RWPE2 (cell line): ENCODE results near the gene TYROBP.
"Not testable (repeated sequence)": the region's sequence is repeated elsewhere in the genome, so short reads cannot be mapped to it uniquely, and the experiment has no call there.

Source experiments
- ATAC-seq: fragments of 200-7000 bp; cut with Tn5 transposase; 3 replicates; pipeline ENCODE4 v1.9.1; 2021; ENCODE audit warnings: low read depth
- DNase-seq: peaks from one replicate; pipeline ENCODE4 v3.0.0-alpha.2; 2020; ENCODE audit warnings: low spot score
- H3K27ac ChIP-seq: fragments of 450-650 bp; 2 replicates; pipeline ENCODE4 v1.5.1; 2017; ENCODE audit warnings: mild to moderate bottlenecking; ENCODE audit not compliant: poor library complexity, severe bottlenecking
- H3K27me3 ChIP-seq: fragments of 250-450 bp; sonication (Bioruptor Pico); 2 replicates; pipeline ENCODE4 v1.5.1; 2021; ENCODE audit warnings: mild to moderate bottlenecking, moderate library complexity; ENCODE audit not compliant: insufficient read depth, poor library complexity, severe bottlenecking
- H3K36me3 ChIP-seq: fragments of 250-450 bp; sonication (Bioruptor Pico); 2 replicates; pipeline ENCODE4 v1.5.1; 2020; ENCODE audit warnings: low read depth, mild to moderate bottlenecking, moderate library complexity
- H3K4me1 ChIP-seq: fragments of 250-450 bp; sonication (Bioruptor Pico); 2 replicates; pipeline ENCODE4 v1.5.1; 2021; ENCODE audit warnings: mild to moderate bottlenecking, moderate library complexity; ENCODE audit not compliant: insufficient read depth, poor library complexity, severe bottlenecking
- H3K4me3 ChIP-seq: fragments of 250-450 bp; sonication (Bioruptor Pico); 2 replicates; pipeline ENCODE4 v1.5.1; 2021; ENCODE audit warnings: mild to moderate bottlenecking, moderate library complexity; ENCODE audit not compliant: severe bottlenecking
- H3K9me3 ChIP-seq: fragments of 250-450 bp; sonication (Bioruptor Pico); 2 replicates; pipeline ENCODE4 v1.5.1; 2021; ENCODE audit warnings: mild to moderate bottlenecking, moderate library complexity; ENCODE audit not compliant: severe bottlenecking
- TF ChIP-seq, protein P1 (sequence below): fragments of 450-650 bp; IDR thresholded peaks from one replicate; pipeline ENCODE4 v1.5.1; 2017; ENCODE audit warnings: mild to moderate bottlenecking, moderate library complexity; ENCODE audit not compliant: poor library complexity, severe bottlenecking

The TYROBP gene

DNA sequence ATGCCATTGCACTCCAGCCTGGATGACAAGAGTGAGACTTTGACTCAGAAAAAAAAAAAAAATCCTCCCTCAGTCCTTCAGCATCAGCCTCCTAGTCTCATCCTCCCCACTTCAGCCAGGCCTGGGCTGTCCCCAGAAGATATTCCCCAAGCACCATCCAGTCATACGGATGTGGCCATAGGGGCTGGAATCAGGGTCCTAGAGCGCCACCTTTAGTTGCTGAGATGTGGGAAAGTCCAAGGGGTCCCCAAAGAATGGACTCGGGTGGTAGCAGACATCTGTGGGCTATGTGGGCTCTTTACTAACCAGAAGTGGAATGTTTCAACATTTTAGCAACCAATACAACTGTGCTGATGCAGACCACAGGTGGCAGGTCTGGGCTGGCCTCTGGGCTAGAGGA lies 3.1 kb upstream of the TYROBP start:
- ATAC-seq, result 0 out of 3 replicates have a peak, but pooled peaks have one; percentile 29
- DNase-seq, result no peak
- H3K4me1 ChIP-seq, result no peaks in the 10 kb centered on the region

DNA sequence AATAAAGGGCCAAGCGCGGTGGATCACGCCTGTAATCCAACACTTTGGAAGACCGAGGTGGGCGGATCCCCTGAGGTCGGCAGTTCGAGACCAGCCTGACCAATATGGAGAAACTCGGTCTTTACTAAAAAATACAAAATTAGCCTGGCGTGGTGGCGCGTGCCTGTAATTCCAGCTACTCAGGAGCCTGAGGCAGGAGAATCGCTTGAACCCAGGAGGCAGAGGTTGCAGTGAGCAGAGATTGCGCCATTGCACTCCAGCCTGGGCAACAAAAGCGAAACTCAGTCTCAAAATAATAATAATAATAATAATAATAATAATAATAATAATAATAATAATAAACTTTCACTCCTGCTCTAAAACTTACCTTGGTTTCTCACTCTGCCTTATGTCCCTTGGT lies 2.3 kb upstream of the TYROBP start:
- not testable (repeated sequence) for H3K4me1 ChIP-seq, H3K9me3 ChIP-seq, ATAC-seq, DNase-seq, H3K27me3 ChIP-seq, H3K27ac ChIP-seq, H3K4me3 ChIP-seq, H3K36me3 ChIP-seq

More for the DNA sequence above, 3.1 kb upstream of the TYROBP start:
- Histone ChIP-seq H3K36me3 (no peaks in the 10 kb centered on the region), H3K9me3 (no peaks in the 10 kb centered on the region), H3K27me3 (no peaks in the 10 kb centered on the region), H3K27ac (no peak overlapping the region), H3K4me3 (no peak overlapping the region)
- TF ChIP-seq, protein P1, sequence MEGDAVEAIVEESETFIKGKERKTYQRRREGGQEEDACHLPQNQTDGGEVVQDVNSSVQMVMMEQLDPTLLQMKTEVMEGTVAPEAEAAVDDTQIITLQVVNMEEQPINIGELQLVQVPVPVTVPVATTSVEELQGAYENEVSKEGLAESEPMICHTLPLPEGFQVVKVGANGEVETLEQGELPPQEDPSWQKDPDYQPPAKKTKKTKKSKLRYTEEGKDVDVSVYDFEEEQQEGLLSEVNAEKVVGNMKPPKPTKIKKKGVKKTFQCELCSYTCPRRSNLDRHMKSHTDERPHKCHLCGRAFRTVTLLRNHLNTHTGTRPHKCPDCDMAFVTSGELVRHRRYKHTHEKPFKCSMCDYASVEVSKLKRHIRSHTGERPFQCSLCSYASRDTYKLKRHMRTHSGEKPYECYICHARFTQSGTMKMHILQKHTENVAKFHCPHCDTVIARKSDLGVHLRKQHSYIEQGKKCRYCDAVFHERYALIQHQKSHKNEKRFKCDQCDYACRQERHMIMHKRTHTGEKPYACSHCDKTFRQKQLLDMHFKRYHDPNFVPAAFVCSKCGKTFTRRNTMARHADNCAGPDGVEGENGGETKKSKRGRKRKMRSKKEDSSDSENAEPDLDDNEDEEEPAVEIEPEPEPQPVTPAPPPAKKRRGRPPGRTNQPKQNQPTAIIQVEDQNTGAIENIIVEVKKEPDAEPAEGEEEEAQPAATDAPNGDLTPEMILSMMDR, result no peak

DNA sequence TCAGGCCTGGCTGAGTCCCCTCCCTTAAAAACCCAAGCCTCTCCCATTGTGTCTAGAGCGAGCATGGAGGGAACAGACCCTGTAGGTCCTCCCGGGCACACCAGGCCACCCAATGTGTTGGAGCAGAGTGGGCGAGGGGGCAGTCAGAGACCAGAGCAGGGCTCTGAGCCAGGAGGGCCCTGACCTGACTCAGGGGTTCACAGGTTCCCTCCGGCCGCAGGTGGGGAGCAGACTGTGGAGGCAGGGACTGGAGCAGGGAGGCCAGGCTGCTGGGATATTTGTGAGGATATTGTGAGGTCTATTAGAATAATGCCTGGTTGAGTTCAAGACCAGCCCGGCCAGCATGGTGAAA lies 1.6 kb upstream of the TYROBP start:
- no peaks in the 10 kb centered on the region for H3K9me3 ChIP-seq
- no peak overlapping the region for H3K4me3 ChIP-seq
- no peaks in the 10 kb centered on the region for H3K4me1 ChIP-seq
- DNase-seq, result no peak
- H3K27ac ChIP-seq, result no peak overlapping the region
- H3K36me3 ChIP-seq, result no peaks in the 10 kb centered on the region
- no peaks in the 10 kb centered on the region for H3K27me3 ChIP-seq
- TF ChIP-seq, protein P1, result no peak
- ATAC-seq, result no peak

DNA sequence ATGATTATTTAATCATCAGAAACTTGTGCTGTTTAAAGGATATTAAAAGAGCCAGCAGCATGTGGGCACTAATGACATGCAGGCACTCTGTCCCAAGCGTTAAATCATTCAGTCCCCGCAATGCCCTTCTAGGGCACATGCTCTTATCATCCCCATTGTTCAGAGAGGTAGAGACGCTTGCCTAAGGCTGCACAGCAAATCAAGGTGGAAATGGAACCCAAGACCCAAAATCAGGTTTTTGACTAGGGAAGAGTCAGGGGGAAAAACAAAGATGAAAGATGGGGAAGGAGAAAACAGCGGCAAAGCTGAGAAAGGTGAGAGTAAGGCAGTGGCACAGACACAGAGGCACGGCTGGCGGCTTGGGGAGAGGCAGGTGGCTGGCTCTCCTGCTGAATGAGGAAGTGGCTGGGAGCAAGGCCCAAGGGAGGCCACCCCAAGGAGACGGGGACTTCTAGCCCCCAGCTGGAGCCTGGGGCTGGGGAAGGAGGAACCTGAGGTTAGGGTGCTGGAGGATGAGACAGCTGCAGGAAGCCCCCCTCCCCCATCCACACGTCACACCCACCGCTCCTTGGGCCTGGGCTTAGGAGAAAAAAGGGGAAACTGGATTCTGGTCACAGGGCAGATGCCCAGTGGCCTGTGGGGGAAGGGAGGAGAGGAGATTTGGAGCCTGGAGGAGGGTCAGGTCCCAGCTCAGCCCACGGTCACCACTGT lies 1.0 kb upstream of the TYROBP start:
- no peak for DNase-seq
- TF ChIP-seq, protein P1, result no peak
- no peaks in the 10 kb centered on the region for H3K27me3 ChIP-seq
- H3K4me3 ChIP-seq, result no peak overlapping the region
- H3K4me1 ChIP-seq, result no peaks in the 10 kb centered on the region
- H3K9me3 ChIP-seq, result no peaks in the 10 kb centered on the region
- no peak overlapping the region for H3K27ac ChIP-seq
- no peaks in the 10 kb centered on the region for H3K36me3 ChIP-seq
- no peak for ATAC-seq

DNA sequence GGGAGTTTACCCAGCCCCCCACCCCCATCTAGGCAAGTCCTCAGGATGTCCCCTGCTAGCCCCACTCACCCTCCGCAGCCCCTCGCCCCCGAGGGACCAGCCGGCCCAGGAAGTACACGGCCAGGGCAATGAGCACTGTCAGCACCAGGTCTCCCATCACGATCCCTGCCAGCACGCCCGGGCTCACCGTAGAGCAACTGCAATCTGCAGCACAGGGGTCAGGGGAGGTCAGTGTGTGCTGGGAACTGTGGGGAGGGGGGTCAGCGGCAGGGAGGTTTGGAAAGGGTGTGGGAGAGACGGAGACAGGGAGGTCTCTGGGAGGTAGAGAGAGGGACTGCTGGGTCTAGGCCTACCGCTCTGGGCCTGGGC lies 734 bp downstream of the TYROBP start:
- Histone ChIP-seq H3K36me3 (no peaks in the 10 kb centered on the region), H3K27me3 (no peaks in the 10 kb centered on the region), H3K9me3 (no peaks in the 10 kb centered on the region), H3K27ac (no peak overlapping the region), H3K4me3 (no peak overlapping the region), H3K4me1 (no peaks in the 10 kb centered on the region)
- TF ChIP-seq, protein P1, result no peak
- ATAC-seq, result no peak
- no peak for DNase-seq
